NCI-H526 treated with DMSO at 0.1 percent for 48 hours (cell line): ENCODE measurements around the gene ANKRD13A.
A peak's percentile ranks its signal among the peaks of the same experiment; 100 is the strongest.
"Not testable (repeated sequence)": the region's sequence is repeated elsewhere in the genome, so short reads cannot be mapped to it uniquely, and the experiment has no call there.

Experiments
- DNase-seq: peaks from one replicate; lab custom pipeline; 2025; lab: John Stamatoyannopoulos, UW

ANKRD13A gene

DNA sequence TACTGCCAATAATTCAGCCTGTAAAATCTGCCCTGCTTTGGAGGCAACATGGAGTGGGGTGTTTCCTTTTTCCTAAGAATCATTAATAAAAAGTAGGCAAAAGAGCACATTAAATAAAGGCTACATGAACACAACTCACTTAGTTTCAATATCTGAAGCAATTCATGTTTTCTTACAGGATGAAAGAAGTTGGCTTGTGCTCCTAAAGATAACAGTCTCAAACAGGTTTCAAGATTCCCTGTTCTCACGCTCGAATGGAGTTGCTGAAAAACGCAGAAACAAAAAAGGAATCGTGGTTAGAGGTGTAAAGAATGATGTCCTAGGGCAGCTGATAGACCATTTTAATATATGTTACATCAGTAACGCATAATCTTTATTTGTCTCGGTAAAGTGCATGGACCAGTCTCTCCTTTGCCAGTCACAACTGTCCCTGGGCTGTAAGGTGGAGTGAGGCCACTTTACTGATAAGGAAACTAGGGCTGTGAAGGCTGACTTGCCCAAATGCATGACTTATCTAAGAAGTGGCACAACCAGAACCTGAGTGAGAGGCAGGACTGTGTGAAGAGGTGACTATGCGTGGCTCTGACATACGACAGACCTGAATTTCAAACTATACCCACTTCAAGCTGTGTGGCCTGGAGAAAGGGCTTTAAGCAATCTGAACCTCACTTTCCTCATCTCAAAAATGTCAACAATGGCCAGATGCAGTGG, 15.6 kb upstream of the ANKRD13A start:
- no peak for DNase-seq

- DNase-seq: not testable (repeated sequence)
Measured at GRCh38 chr12:109986236-109986635, 13.0 kb upstream of the ANKRD13A start.

DNA sequence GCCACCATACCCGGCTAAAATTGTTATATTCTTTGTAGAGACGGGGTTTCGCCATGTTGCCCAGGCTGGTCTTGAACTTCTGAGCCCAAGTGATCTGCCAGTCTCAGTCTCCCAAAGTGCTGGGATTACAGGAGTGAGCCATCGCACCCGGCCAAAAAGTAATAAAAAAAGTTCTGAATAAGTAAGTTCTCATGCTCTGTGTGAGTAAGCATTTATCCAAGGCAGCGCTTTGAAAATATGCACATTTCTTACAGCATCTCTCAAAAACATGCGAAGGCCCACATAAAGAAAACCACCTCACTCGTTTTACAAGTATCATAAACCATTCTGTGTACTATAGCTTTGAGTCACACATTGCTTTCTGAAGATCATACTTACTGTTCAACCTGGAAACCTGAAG, 11.6 kb upstream of the ANKRD13A start:
- DNase-seq: no peak

DNA sequence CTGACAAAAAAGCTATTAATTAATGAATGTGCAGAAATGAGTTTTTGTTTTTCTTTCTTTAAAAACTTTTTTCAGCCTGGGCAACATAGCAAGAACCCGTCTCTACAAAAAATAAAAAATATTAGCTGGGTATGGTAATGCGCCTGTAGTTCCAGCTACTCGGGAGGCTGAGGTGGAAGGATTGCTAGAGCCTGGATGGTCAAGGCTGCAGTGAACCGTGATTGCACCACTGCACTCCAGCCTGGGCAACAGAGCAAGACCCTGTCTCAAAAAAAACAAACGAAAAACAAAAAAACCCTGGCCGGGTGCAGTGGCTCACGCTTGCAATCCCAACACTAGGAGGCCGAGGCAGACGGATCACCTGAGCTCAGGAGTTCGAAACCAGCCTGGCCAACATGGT, 11.0 kb upstream of the ANKRD13A start:
- DNase-seq: no peak

- DNase-seq: no peak
Measured at GRCh38 chr12:109988903-109989302, 10.3 kb upstream of the ANKRD13A start.

GRCh38 chr12:109989380-109989779, 9.8 kb upstream of the ANKRD13A start:
- DNase-seq: no peak

- DNase-seq: no peak
Measured at GRCh38 chr12:109991586-109991985, 7.6 kb upstream of the ANKRD13A start.

GRCh38 chr12:109993091-109993490, 6.1 kb upstream of the ANKRD13A start:
- DNase-seq: no peak

- DNase-seq: no peak
Measured at GRCh38 chr12:109994401-109995175, 4.6 kb upstream of the ANKRD13A start.

DNA sequence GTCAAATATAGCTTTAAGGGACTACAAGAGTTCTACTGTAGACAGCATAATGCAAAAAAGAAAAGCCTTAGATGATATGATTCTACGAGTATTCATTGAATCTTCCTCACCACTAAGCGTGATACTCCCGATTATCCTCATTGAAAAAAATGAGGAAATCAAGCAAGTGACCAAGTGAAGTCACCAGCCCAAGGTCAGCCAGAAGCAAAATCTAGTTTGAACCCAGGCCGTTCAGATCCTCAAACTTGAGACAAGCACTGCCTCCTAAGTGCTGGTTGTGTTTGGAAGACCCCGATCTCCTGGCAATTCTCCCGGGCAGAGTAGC, 3.9 kb upstream of the ANKRD13A start:
- no peak for DNase-seq

GRCh38 chr12:109995686-109996482, 3.3 kb upstream of the ANKRD13A start, which contains the start of gene GIT2:
Gene GIT2, minus strand, starts transcription at chr12:109996368. Its CDS starts 144 bp downstream, at chr12:109996224.
- peak; percentile 77 for DNase-seq

GRCh38 chr12:109996483-109996853, 2.8 kb upstream of the ANKRD13A start:
- no peak for DNase-seq

- DNase-seq: no peak
Measured at GRCh38 chr12:109997393-109997792, 1.8 kb upstream of the ANKRD13A start.

DNA sequence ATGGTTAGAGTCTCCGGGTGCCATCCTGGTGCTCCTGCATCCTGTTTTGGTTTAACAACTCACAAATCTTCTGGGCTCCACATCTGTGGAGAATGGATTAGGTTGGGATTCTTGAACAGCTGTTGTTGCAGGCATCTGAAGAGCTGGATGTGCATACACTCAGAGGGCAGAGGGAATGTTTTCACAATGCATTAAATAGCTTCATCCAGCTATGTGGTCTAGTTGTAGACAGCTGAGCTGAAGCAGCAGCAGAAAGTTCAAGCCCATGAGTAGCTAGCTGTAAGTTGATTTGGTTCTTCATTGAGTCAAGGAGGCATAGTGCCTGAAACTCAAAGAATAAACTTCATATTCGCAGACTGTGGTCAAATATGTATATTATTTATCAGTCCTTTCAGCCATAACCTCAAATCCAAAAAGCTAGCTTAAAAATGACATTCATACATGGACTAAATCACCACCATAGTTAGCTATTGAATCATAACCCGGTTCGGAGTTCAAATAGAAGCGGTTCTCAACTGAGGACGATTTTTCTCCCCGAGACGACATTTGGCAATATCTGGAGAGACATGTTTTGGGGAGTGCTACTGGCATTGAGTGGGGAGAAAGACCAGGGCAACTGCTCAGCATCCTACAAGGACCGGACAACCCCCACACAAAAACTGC, 858 bp upstream of the ANKRD13A start:
- DNase-seq: no peak

- DNase-seq: no peak
Measured at GRCh38 chr12:109999649-109999971, 380 bp downstream of the ANKRD13A start.

DNA sequence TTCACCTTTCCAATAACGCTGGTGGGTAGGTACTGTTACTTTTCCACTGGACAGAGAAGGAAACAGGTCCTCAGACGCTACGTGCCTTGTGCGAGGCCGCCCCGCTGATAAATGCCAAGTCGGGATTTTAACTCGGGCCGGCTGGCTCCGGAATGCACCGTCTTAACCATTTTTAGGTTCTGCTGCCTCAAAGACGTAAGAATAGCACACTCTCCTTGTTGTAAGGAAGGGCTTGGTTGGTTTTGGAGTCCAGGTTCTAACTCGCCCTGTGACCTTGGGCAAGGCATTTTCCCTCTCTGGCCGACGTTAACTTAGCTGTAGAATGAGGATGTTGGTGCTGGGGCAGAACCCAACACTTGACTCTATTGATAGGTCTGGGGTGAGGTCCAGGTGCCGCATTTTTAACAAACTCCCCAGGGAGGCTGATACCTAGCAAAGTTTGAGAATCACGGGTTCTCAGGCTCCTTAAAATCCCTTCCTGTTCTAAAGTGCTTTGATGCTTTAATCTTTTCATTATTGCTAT, 814 bp downstream of the ANKRD13A start:
- DNase-seq: no peak

GRCh38 chr12:110001596-110001995, 2.4 kb downstream of the ANKRD13A start:
- DNase-seq: no peak

GRCh38 chr12:110002676-110003515, 3.7 kb downstream of the ANKRD13A start:
- DNase-seq: no peak

- no peak for DNase-seq
Measured at GRCh38 chr12:110004598-110004997, 5.4 kb downstream of the ANKRD13A start.

DNA sequence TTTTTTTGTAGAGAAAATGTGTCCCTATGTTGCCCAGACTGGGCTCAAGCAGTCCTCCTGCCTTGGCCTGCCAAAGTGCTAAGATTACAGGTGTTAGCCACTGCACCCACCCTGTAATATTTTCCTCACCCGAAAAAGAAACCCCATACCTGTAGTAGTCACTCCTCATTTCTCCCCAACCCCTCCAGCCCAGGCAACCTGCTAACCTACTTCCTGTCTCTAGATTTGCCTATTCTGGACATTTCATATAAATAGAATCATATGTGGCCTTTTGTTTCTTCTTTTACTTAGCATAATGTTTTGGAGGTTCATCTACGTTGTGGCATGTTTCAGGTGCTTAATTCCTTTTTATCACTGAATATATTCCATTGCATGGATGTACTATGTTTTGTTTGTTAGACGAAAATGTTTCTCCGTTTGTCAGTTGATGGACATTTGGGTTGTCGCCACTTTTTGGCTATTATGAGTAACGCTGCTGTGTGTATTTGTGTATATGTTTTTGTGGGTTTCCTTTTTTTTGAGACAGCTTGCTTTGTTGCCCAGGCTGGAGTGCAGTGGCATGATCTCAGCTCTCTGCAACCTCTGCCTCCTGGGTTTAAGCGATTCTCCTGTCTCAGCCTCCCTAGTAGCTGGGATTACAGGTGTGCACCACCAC, 6.2 kb downstream of the ANKRD13A start:
- no peak for DNase-seq

- DNase-seq: no peak
Measured at GRCh38 chr12:110006115-110006514, 6.9 kb downstream of the ANKRD13A start.
